Mononuclear cell (primary cell): ENCODE data around the gene SMARCE1. TPM values are rescaled to one million over a fixed set of nuclear protein-coding genes. Genes with fewer than 3 reads are reported as not detected.

ENCODE experiments used
- H3K27me3 ChIP-seq: 2 replicates; pipeline ENCODE4 v1.6.0; 2011; ENCODE audit warnings: low read length, control low read depth; ENCODE audit not compliant: insufficient read depth
- H3K4me1 ChIP-seq: 2 replicates; pipeline ENCODE4 v1.5.1; 2011; ENCODE audit warnings: mild to moderate bottlenecking, low read length, control low read depth; ENCODE audit not compliant: insufficient read depth
- H3K4me3 ChIP-seq: 2 replicates; pipeline ENCODE4 v1.5.1; 2011; ENCODE audit warnings: mild to moderate bottlenecking, low read length, moderate library complexity
- H3K9me3 ChIP-seq: 2 replicates; pipeline ENCODE4 v1.5.1; 2011; ENCODE audit warnings: low read depth, mild to moderate bottlenecking, control low read depth, low read length
- total RNA-seq: library from RNA; depleted of rRNA; stranded (reverse); fragments of >200 nt; gene quantifications from one replicate; pipeline ENCODE4 v1.2.3, GENCODE V29; 2012

SMARCE1 gene
- total RNA-seq = 103 TPM

GRCh38 chr17:40647624-40648383, at the start of gene SMARCE1:
Gene SMARCE1, minus strand, starts transcription at chr17:40647818. Its CDS starts 2,016 bp downstream, at chr17:40645802.
- Histone ChIP-seq H3K4me3 (peak within 1 kb of the TSS; percentile 97), H3K9me3 (no peaks in the 10 kb centered on the region), H3K27me3 (no peaks in the 10 kb centered on the region), H3K4me1 (peaks cover 20% of the 10 kb centered on the region)

GRCh38 chr17:40697297-40697696, 49.7 kb upstream of the SMARCE1 start:
- Histone ChIP-seq H3K9me3 (no peaks in the 10 kb centered on the region), H3K4me1 (no peaks in the 10 kb centered on the region), H3K27me3 (peaks cover 8% of the 10 kb centered on the region), H3K4me3 (no peak overlapping the region)

GRCh38 chr17:40696651-40697072, 49.0 kb upstream of the SMARCE1 start:
- H3K4me3 ChIP-seq = no peak overlapping the region
- no peaks in the 10 kb centered on the region for H3K9me3 ChIP-seq
- H3K27me3 ChIP-seq = peaks cover 8% of the 10 kb centered on the region
- H3K4me1 ChIP-seq = no peaks in the 10 kb centered on the region

GRCh38 chr17:40695874-40696472, 48.4 kb upstream of the SMARCE1 start:
- H3K9me3 ChIP-seq = no peaks in the 10 kb centered on the region
- H3K4me3 ChIP-seq = no peak overlapping the region
- H3K27me3 ChIP-seq = peaks cover 8% of the 10 kb centered on the region
- no peaks in the 10 kb centered on the region for H3K4me1 ChIP-seq

GRCh38 chr17:40694584-40694983, 47.0 kb upstream of the SMARCE1 start:
- no peaks in the 10 kb centered on the region for H3K4me1 ChIP-seq
- no peak overlapping the region for H3K4me3 ChIP-seq
- peaks cover 14% of the 10 kb centered on the region for H3K27me3 ChIP-seq
- H3K9me3 ChIP-seq = no peaks in the 10 kb centered on the region

- H3K4me3 ChIP-seq = no peak overlapping the region
- H3K27me3 ChIP-seq = peaks cover 10% of the 10 kb centered on the region
- no peaks in the 10 kb centered on the region for H3K9me3 ChIP-seq
- no peaks in the 10 kb centered on the region for H3K4me1 ChIP-seq
Observed at GRCh38 chr17:40687106-40687505, 39.5 kb upstream of the SMARCE1 start.

GRCh38 chr17:40686192-40686591, 38.6 kb upstream of the SMARCE1 start:
- H3K4me3 ChIP-seq = no peak overlapping the region
- H3K9me3 ChIP-seq = no peaks in the 10 kb centered on the region
- H3K27me3 ChIP-seq = peaks cover 19% of the 10 kb centered on the region
- no peaks in the 10 kb centered on the region for H3K4me1 ChIP-seq

GRCh38 chr17:40680998-40681397, 33.4 kb upstream of the SMARCE1 start:
- Histone ChIP-seq H3K4me1 (no peaks in the 10 kb centered on the region), H3K4me3 (no peak overlapping the region), H3K27me3 (peaks cover 42% of the 10 kb centered on the region), H3K9me3 (no peaks in the 10 kb centered on the region)

- Histone ChIP-seq H3K27me3 (peaks cover 45% of the 10 kb centered on the region), H3K4me3 (no peak overlapping the region), H3K9me3 (no peaks in the 10 kb centered on the region), H3K4me1 (no peaks in the 10 kb centered on the region)
Observed at GRCh38 chr17:40679523-40679907, 31.9 kb upstream of the SMARCE1 start.

- Histone ChIP-seq H3K4me1 (no peaks in the 10 kb centered on the region), H3K4me3 (no peak overlapping the region), H3K9me3 (no peaks in the 10 kb centered on the region), H3K27me3 (peaks cover 47% of the 10 kb centered on the region)
Observed at GRCh38 chr17:40678902-40679522, 31.4 kb upstream of the SMARCE1 start.

GRCh38 chr17:40675905-40676304, 28.3 kb upstream of the SMARCE1 start:
- Histone ChIP-seq H3K4me3 (no peak overlapping the region), H3K9me3 (no peaks in the 10 kb centered on the region), H3K4me1 (no peaks in the 10 kb centered on the region), H3K27me3 (peaks cover 42% of the 10 kb centered on the region)

- Histone ChIP-seq H3K4me3 (no peak overlapping the region), H3K27me3 (peaks cover 31% of the 10 kb centered on the region), H3K4me1 (no peaks in the 10 kb centered on the region), H3K9me3 (no peaks in the 10 kb centered on the region)
Observed at GRCh38 chr17:40672654-40673053, 25.0 kb upstream of the SMARCE1 start.

GRCh38 chr17:40671282-40671681, 23.7 kb upstream of the SMARCE1 start:
- H3K27me3 ChIP-seq = peaks cover 33% of the 10 kb centered on the region
- no peaks in the 10 kb centered on the region for H3K4me1 ChIP-seq
- no peaks in the 10 kb centered on the region for H3K9me3 ChIP-seq
- no peak overlapping the region for H3K4me3 ChIP-seq

GRCh38 chr17:40666331-40666730, 18.7 kb upstream of the SMARCE1 start:
- H3K4me3 ChIP-seq = no peak overlapping the region
- no peaks in the 10 kb centered on the region for H3K9me3 ChIP-seq
- H3K27me3 ChIP-seq = peaks cover 60% of the 10 kb centered on the region
- no peaks in the 10 kb centered on the region for H3K4me1 ChIP-seq

- Histone ChIP-seq H3K27me3 (peaks cover 58% of the 10 kb centered on the region), H3K9me3 (no peaks in the 10 kb centered on the region), H3K4me1 (no peaks in the 10 kb centered on the region), H3K4me3 (no peak within 1 kb of the TSS)
Observed at GRCh38 chr17:40664582-40665333, 17.1 kb upstream of the SMARCE1 start, which contains the start of gene KRT222. Gene KRT222, minus strand, starts transcription at chr17:40665177. Its CDS starts 78 bp downstream, at chr17:40665099.
